ENCODE measurements around the gene SWAP70.

The SWAP70 gene

DNA sequence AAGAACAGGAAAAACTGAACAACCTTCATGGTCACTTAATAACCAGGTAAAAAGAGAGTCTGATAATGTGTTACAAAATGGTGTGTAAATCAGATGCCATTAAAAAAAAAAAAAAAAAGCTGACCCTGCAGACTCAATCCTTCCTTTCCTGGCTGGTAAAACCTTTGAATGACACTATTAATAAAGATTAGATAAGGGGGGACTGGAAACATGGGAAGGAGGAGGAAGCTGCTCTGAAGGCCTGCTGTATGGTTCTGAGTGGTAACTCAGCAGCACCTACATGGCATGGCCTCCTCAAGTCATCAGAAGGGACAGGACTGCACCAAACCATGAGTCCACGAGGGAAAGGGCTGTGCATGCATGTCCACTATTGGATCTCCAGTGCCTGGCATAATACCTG, 18.0 kb upstream of the SWAP70 start:
- ChIA-PET POLR2A (no interaction called here), CTCF (no interaction called here)
- DNase-seq (ENCODE audit: extremely low spot score): no peak
- TF ChIP-seq FOXK2 (IDR thresholded peaks at IDR 0.05) (no peak), CTBP1 (IDR thresholded peaks at IDR 0.05; ENCODE audit: borderline replicate concordance) (no peak), TARDBP (IDR thresholded peaks at IDR 0.05) (no peak), ZNF384 (IDR thresholded peaks at IDR 0.05) (no peak), FOXA1 (IDR thresholded peaks at IDR 0.05) (no peak)

DNA sequence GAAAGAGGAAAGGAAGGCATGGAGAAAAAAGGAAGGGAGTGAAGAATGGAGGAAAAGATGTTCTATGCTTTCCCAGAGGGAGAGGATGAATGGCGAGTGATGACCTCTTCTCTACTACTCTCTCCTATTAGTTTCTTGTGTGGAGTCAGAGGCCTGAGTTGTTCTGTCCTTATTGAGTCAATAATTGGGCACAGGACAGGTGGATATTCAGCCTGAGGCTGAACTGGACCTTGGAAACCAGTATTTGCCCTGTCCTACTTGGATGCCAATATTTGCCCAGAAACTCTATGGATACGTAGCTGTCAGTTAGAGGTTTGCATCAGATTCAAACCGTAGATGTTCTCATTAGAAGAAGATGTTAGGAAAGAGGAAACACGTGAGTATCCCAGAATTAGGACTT, 17.6 kb upstream of the SWAP70 start:
- TF ChIP-seq ZNF384 (IDR thresholded peaks at IDR 0.05) (no peak), BHLHE40 (IDR thresholded peaks at IDR 0.05; ENCODE audit: borderline replicate concordance) (no peak), L3MBTL2 (conservative IDR thresholded peaks at IDR 0.05) (no peak), FOXM1 (IDR thresholded peaks at IDR 0.05; ENCODE audit: borderline replicate concordance) (no peak), CTBP1 (IDR thresholded peaks at IDR 0.05; ENCODE audit: borderline replicate concordance) (no peak), LEF1 (IDR thresholded peaks at IDR 0.05; ENCODE audit: borderline replicate concordance) (no peak), HDGF (IDR thresholded peaks at IDR 0.05; ENCODE audit: borderline replicate concordance) (no peak), FOXA1 (IDR thresholded peaks at IDR 0.05) (no peak), NFRKB (IDR thresholded peaks at IDR 0.05) (no peak), SP1 (IDR thresholded peaks at IDR 0.05) (no peak), SUZ12 (IDR thresholded peaks at IDR 0.05) (no peak), ARNT (IDR thresholded peaks at IDR 0.05) (no peak), ELF4 (IDR thresholded peaks at IDR 0.05) (no peak), TARDBP (IDR thresholded peaks at IDR 0.05) (no peak)
- TF ChIP-seq, protein P1, sequence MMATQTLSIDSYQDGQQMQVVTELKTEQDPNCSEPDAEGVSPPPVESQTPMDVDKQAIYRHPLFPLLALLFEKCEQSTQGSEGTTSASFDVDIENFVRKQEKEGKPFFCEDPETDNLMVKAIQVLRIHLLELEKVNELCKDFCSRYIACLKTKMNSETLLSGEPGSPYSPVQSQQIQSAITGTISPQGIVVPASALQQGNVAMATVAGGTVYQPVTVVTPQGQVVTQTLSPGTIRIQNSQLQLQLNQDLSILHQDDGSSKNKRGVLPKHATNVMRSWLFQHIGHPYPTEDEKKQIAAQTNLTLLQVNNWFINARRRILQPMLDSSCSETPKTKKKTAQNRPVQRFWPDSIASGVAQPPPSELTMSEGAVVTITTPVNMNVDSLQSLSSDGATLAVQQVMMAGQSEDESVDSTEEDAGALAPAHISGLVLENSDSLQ (IDR thresholded peaks at IDR 0.05): no peak
- ChIA-PET POLR2A (no interaction called here), CTCF (no interaction called here)
- DNase-seq (ENCODE audit: extremely low spot score): no peak

DNA sequence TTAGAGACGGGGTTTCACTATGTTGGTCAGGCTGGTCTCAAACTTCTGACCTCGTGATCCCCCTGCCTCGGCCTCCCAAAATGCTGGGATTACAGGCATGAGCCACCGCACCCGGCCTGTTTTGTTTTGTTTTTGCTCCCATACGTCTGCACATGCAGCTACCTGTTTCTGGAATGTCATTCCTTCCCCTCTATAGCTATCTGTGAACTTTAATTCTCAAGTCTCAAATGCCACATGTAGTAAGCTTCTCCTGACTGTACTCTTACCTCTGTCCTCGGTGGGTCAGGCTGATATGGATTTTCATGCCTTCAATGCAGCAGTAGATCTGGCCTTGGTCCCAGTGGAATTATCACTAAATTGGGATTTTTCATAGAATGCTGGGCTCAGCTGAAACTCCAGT, 12.4 kb upstream of the SWAP70 start:
- ChIA-PET CTCF (no interaction called here), POLR2A (no interaction called here)
- DNase-seq (ENCODE audit: extremely low spot score): no peak
- TF ChIP-seq ARNT (IDR thresholded peaks at IDR 0.05): no peak
- no peak for TF ChIP-seq ELF4 (IDR thresholded peaks at IDR 0.05)
- no peak for TF ChIP-seq NFRKB (IDR thresholded peaks at IDR 0.05)
- TF ChIP-seq ZNF384 (IDR thresholded peaks at IDR 0.05): no peak
- TF ChIP-seq FOXA1 (IDR thresholded peaks at IDR 0.05): no peak
- no peak for TF ChIP-seq LEF1 (IDR thresholded peaks at IDR 0.05; ENCODE audit: borderline replicate concordance)
- no peak for TF ChIP-seq FOXM1 (IDR thresholded peaks at IDR 0.05; ENCODE audit: borderline replicate concordance)
- no peak for TF ChIP-seq SP1 (IDR thresholded peaks at IDR 0.05)
- no peak for TF ChIP-seq FOXK2 (IDR thresholded peaks at IDR 0.05)

DNA sequence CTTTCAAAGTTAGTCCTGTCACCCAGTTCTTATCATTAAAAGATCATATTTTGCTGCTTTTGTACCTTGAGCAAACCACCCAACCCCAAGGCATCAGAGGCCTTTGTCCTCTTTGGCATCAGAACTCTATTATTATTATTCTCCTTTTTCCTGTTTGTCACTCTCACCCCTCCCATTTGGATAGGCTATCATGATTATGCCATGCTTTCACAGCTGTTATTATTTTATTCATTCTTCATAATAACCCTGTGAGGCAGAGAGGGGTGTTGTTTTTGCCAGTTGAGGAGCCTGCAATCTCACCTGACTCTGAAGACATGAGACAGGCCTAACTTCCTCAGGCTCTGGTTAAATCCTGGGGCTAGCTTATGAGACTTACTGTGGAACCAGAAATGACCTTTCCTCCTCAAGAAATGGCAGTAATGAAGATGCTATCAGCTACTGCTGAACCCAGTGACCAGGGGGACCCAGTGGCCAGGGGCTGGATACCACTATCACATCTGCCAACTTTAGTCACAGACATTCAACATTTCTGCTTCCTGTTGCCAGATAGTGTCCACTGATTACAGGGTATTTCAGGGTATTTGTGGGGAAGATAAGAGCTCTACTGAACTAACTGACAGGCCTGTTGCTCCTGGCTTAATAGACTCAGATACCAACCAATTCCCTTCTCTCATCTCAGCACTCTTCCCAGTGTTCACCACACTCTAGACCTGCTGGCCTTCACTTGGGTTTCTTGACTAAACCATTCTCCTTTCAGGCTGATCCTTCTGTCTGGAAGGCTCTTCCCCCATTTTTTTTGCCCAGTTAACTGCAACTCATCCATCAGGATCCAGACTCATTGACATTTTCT, 11.8 kb upstream of the SWAP70 start:
- POLR2A ChIA-PET: no interaction called here
- CTCF ChIA-PET: no interaction called here
- TF ChIP-seq SP1 (IDR thresholded peaks at IDR 0.05) (no peak), L3MBTL2 (conservative IDR thresholded peaks at IDR 0.05) (no peak), ARNT (IDR thresholded peaks at IDR 0.05) (no peak), FOXA1 (IDR thresholded peaks at IDR 0.05) (no peak), LEF1 (IDR thresholded peaks at IDR 0.05; ENCODE audit: borderline replicate concordance) (no peak), BHLHE40 (IDR thresholded peaks at IDR 0.05; ENCODE audit: borderline replicate concordance) (no peak), SUZ12 (IDR thresholded peaks at IDR 0.05) (no peak), TARDBP (IDR thresholded peaks at IDR 0.05) (no peak), FOXK2 (IDR thresholded peaks at IDR 0.05) (no peak), HDGF (IDR thresholded peaks at IDR 0.05; ENCODE audit: borderline replicate concordance) (no peak)
- TF ChIP-seq, protein P1 (IDR thresholded peaks at IDR 0.05): no peak
- DNase-seq (ENCODE audit: extremely low spot score): no peak

DNA sequence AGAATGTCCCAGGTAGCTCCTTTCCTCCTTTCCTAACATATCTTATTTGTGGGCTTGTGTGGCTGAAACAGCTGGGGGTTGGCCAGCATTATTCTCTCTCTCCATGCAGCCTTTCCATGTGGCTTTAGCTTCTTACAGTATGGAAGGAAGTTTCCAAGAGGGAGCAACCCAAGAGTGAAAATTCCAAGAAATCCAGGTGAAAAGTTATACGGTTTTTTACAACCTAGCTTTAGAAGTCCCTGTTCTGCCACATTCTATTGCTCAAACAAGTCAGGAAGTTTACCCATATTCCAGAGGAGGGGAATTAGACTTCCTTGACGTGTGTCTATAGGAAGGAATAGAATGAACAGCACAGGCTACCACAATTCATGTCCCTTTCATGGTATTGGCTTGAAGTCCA, 10.0 kb upstream of the SWAP70 start:
- ChIA-PET CTCF (interaction anchor here (1.2 kb wide), 1 partner anchor 30 kb away, joined by 4 read pairs; no protein-coding TSS in a partner anchor), POLR2A (no interaction called here)
- no peak for DNase-seq (ENCODE audit: extremely low spot score)
- TF ChIP-seq ELF4 (IDR thresholded peaks at IDR 0.05) (no peak), FOXM1 (IDR thresholded peaks at IDR 0.05; ENCODE audit: borderline replicate concordance) (no peak), FOXK2 (IDR thresholded peaks at IDR 0.05) (no peak), TARDBP (IDR thresholded peaks at IDR 0.05) (no peak), ZNF384 (IDR thresholded peaks at IDR 0.05) (no peak), LEF1 (IDR thresholded peaks at IDR 0.05; ENCODE audit: borderline replicate concordance) (no peak), ARNT (IDR thresholded peaks at IDR 0.05) (no peak), SP1 (IDR thresholded peaks at IDR 0.05) (no peak), FOXA1 (IDR thresholded peaks at IDR 0.05) (no peak), L3MBTL2 (conservative IDR thresholded peaks at IDR 0.05) (no peak), HDGF (IDR thresholded peaks at IDR 0.05; ENCODE audit: borderline replicate concordance) (no peak), BHLHE40 (IDR thresholded peaks at IDR 0.05; ENCODE audit: borderline replicate concordance) (no peak), SUZ12 (IDR thresholded peaks at IDR 0.05) (no peak), NFRKB (IDR thresholded peaks at IDR 0.05) (no peak), CTBP1 (IDR thresholded peaks at IDR 0.05; ENCODE audit: borderline replicate concordance) (no peak)
- TF ChIP-seq, protein P1 (IDR thresholded peaks at IDR 0.05): no peak

DNA sequence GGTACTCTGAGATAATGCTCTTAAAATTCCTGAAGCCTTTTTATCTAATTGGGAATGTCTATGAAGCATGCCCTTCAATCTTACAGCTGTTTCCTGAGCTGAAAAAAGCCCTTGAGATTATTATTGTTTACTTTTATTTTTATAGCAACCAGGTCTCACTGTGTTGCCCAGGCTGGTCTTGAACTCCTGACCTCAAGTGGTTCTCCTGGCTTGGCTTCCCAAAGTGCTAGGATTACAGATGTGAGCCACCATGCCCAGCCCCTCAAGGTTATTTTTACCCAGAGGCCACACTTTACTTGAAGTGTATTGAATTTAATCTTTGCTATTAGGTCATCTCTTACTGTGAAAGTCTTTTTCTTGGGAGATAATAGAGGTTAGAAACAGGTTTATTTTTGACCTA, 7.0 kb upstream of the SWAP70 start:
- TF ChIP-seq SUZ12 (IDR thresholded peaks at IDR 0.05) (no peak), ARNT (IDR thresholded peaks at IDR 0.05) (no peak), CTBP1 (IDR thresholded peaks at IDR 0.05; ENCODE audit: borderline replicate concordance) (no peak), SP1 (IDR thresholded peaks at IDR 0.05) (no peak), FOXM1 (IDR thresholded peaks at IDR 0.05; ENCODE audit: borderline replicate concordance) (no peak), BHLHE40 (IDR thresholded peaks at IDR 0.05; ENCODE audit: borderline replicate concordance) (no peak)
- TF ChIP-seq, protein P1 (IDR thresholded peaks at IDR 0.05): no peak
- DNase-seq (ENCODE audit: extremely low spot score): no peak
- ChIA-PET POLR2A (no interaction called here), CTCF (no interaction called here)
